Osteoblast (primary cell): ENCODE results near the gene CXCR5. TPM values are rescaled to one million over a fixed set of nuclear protein-coding genes. Genes with fewer than 3 reads are reported as not detected.

ENCODE experiments used
- DNase-seq: peaks from one replicate; pipeline ENCODE4 v3.0.0; 2011; ENCODE audit warnings: low spot score, mixed read lengths; ENCODE audit not compliant: insufficient read length; ENCODE audit errors: missing footprints
- H2AFZ ChIP-seq: 2 replicates; pipeline ENCODE4 v1.6.0; 2011; ENCODE audit warnings: mild to moderate bottlenecking, low read length
- H3K27ac ChIP-seq: 2 replicates; pipeline ENCODE4 v1.5.1; 2011; ENCODE audit warnings: mild to moderate bottlenecking, low read depth, low read length, moderate library complexity
- H3K27me3 ChIP-seq: 2 replicates; pipeline ENCODE4 v1.6.0; 2012; ENCODE audit warnings: mild to moderate bottlenecking, control low read depth, inconsistent platforms, low read length, moderate library complexity; ENCODE audit not compliant: insufficient read depth
- H3K36me3 ChIP-seq: 2 replicates; pipeline ENCODE4 v1.5.1; 2011; ENCODE audit warnings: mild to moderate bottlenecking, low read length, control low read depth, moderate library complexity; ENCODE audit not compliant: insufficient read depth
- H3K4me1 ChIP-seq: 2 replicates; pipeline ENCODE4 v1.5.1; 2011; ENCODE audit warnings: mild to moderate bottlenecking, low read length, control low read depth, moderate library complexity; ENCODE audit not compliant: insufficient read depth
- H3K4me2 ChIP-seq: 2 replicates; pipeline ENCODE4 v1.6.0; 2011; ENCODE audit warnings: mild to moderate bottlenecking, low read length; ENCODE audit not compliant: insufficient read depth
- H3K4me3 ChIP-seq: fragments of 200-600 bp; sonication (generic); 3 replicates; pipeline ENCODE4 v1.5.1; 2012; ENCODE audit warnings: mild to moderate bottlenecking, low read length, inconsistent platforms; ENCODE audit not compliant: insufficient read depth
- H3K79me2 ChIP-seq: 2 replicates; pipeline ENCODE4 v1.6.0; 2012; ENCODE audit warnings: mild to moderate bottlenecking, low read length, control low read depth, inconsistent platforms; ENCODE audit not compliant: insufficient read depth
- H3K9me3 ChIP-seq: 2 replicates; pipeline ENCODE4 v1.5.1; 2011; ENCODE audit warnings: low read depth, low read length, control low read depth
- H4K20me1 ChIP-seq: 2 replicates; pipeline ENCODE4 v1.6.0; 2012; ENCODE audit warnings: mild to moderate bottlenecking, low read length, control low read depth; ENCODE audit not compliant: insufficient read depth
- CTCF ChIP-seq: IDR thresholded peaks from 2 replicates; pipeline ENCODE4 v1.5.1; 2011; ENCODE audit warnings: mild to moderate bottlenecking, low read depth, low read length, moderate library complexity; ENCODE audit errors: extremely low read depth
- total RNA-seq: library from RNA; depleted of rRNA; stranded (reverse); fragments of >200 nt; gene quantifications from 2 replicates; pipeline ENCODE4 v1.2.3, GENCODE V29; 2012

CXCR5 gene
- total RNA-seq, 1 donor = not detected

GRCh38 chr11:118888398-118888797, 4.7 kb downstream of the CXCR5 start:
- Histone ChIP-seq H3K4me3 (no peak overlapping the region), H4K20me1 (no peaks in the 10 kb centered on the region), H3K9me3 (no peaks in the 10 kb centered on the region), H3K36me3 (no peaks in the 10 kb centered on the region), H3K4me2 (peak overlapping the region; percentile 51), H3K79me2 (no peaks in the 10 kb centered on the region), H2AFZ (no peak overlapping the region), H3K4me1 (peaks cover 35% of the 10 kb centered on the region), H3K27me3 (no peaks in the 10 kb centered on the region), H3K27ac (peak overlapping the region; percentile 67)
- peak; percentile 59 for DNase-seq
- TF ChIP-seq CTCF = no peak

- H3K36me3 ChIP-seq = no peaks in the 10 kb centered on the region
- H3K27ac ChIP-seq = peak overlapping the region; percentile 62
- no peaks in the 10 kb centered on the region for H3K9me3 ChIP-seq
- H3K27me3 ChIP-seq = no peaks in the 10 kb centered on the region
- peak overlapping the region; percentile 44 for H3K4me2 ChIP-seq
- no peaks in the 10 kb centered on the region for H3K79me2 ChIP-seq
- peaks cover 35% of the 10 kb centered on the region for H3K4me1 ChIP-seq
- peak overlapping the region; percentile 51 for H2AFZ ChIP-seq
- H4K20me1 ChIP-seq = no peaks in the 10 kb centered on the region
- no peak for TF ChIP-seq CTCF
- H3K4me3 ChIP-seq = peak overlapping the region; percentile 22
- DNase-seq = peak; percentile 97
Measured at GRCh38 chr11:118889797-118890196, 6.1 kb downstream of the CXCR5 start.

- no peaks in the 10 kb centered on the region for H3K27me3 ChIP-seq
- H3K36me3 ChIP-seq = peaks cover 10% of the 10 kb centered on the region
- peaks cover 31% of the 10 kb centered on the region for H3K4me1 ChIP-seq
- H3K79me2 ChIP-seq = no peaks in the 10 kb centered on the region
- H3K9me3 ChIP-seq = no peaks in the 10 kb centered on the region
- peaks cover 9% of the 10 kb centered on the region for H4K20me1 ChIP-seq
- no peak for TF ChIP-seq CTCF
- no peak overlapping the region for H3K4me3 ChIP-seq
- peak; percentile 78 for DNase-seq
- H3K4me2 ChIP-seq = no peak overlapping the region
- no peak overlapping the region for H3K27ac ChIP-seq
- H2AFZ ChIP-seq = no peak overlapping the region
Measured at GRCh38 chr11:118892514-118892913, 8.8 kb downstream of the CXCR5 start.

GRCh38 chr11:118892964-118893363, 9.3 kb downstream of the CXCR5 start:
- Histone ChIP-seq H4K20me1 (peaks cover 9% of the 10 kb centered on the region), H3K36me3 (peaks cover 10% of the 10 kb centered on the region), H3K27ac (no peak overlapping the region), H3K4me3 (no peak overlapping the region), H3K4me2 (no peak overlapping the region), H3K4me1 (peaks cover 26% of the 10 kb centered on the region), H2AFZ (no peak overlapping the region), H3K79me2 (no peaks in the 10 kb centered on the region), H3K9me3 (no peaks in the 10 kb centered on the region), H3K27me3 (no peaks in the 10 kb centered on the region)
- DNase-seq = no peak
- TF ChIP-seq CTCF = no peak
